Measurements from ENCODE around the gene DCT. TPM values are rescaled to one million over a fixed set of nuclear protein-coding genes. Genes with fewer than 3 reads are reported as not detected.

DCT gene
- total RNA-seq, 8 experiments from 2014 or later: 0.10 to 0.95 (median 0.43) TPM; not detected in 1

Other genes starting within 250 kb of the DCT start
- 10 to 100 TPM in 6 of 8 experiments, 1 to 10 TPM in 2; 8.1 to 20.3 (median 13.0) TPM for gene TGDS, start 116.5 kb upstream of the DCT start, total RNA-seq
- 1 to 10 TPM; 2.3 to 8.6 (median 6.5) TPM for gene GPR180, start 122.2 kb upstream of the DCT start, total RNA-seq
- gene SOX21, start 232.9 kb upstream of the DCT start, total RNA-seq: 10 to 100 TPM in 2 of 8 experiments, 1 to 10 TPM in 3, under 1 TPM in 1, not detected in 2; 0.10 to 37.1 (median 7.4) TPM